Measurements from ENCODE around the gene BTBD3.

BTBD3 gene

GRCh38 chr20:11918391-11918845 is 725 bp downstream of the BTBD3 start:
- no peak for FAIRE-seq

- no peak for FAIRE-seq
Observed at GRCh38 chr20:11918981-11919380, 1.3 kb downstream of the BTBD3 start.

- peak; percentile 9 for FAIRE-seq
Observed at GRCh38 chr20:11919581-11919980, 1.9 kb downstream of the BTBD3 start.

DNA sequence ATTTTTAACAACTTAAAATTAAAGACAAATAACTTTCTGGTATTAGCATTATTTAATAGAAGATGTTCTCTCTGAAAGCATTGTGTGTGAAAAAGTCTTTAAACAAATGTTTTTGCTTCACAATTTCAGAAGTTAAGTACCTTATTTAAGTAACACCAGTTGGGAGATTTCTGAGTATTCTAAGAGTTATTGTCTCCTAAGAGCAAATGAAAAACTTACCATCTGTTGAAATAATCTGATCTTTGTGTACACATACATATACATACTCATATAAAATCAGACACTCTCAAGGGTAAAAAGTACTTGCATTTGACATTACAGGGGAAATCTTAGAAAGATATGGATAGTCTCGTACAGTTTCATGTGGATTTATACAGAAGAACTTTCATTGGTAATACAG is 2.4 kb downstream of the BTBD3 start:
- FAIRE-seq = no peak

GRCh38 chr20:11921321-11921720 is 3.6 kb downstream of the BTBD3 start:
- peak; percentile 73 for FAIRE-seq

DNA sequence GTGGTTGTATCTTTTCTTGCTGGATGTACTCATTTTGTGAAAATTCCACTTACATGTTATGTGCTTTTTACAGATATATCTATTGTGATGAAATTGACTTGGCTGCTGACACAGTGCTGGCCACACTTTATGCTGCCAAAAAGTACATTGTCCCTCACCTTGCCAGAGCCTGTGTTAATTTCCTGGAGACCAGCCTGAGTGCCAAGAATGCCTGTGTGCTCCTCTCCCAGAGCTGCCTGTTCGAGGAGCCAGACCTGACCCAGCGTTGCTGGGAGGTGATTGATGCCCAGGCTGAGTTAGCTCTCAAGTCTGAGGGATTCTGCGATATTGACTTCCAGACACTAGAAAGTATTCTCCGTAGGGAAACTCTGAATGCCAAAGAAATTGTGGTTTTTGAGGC is 4.9 kb downstream of the BTBD3 start:
- no peak for FAIRE-seq

GRCh38 chr20:11924923-11925322 is 7.2 kb downstream of the BTBD3 start:
- FAIRE-seq = no peak

DNA sequence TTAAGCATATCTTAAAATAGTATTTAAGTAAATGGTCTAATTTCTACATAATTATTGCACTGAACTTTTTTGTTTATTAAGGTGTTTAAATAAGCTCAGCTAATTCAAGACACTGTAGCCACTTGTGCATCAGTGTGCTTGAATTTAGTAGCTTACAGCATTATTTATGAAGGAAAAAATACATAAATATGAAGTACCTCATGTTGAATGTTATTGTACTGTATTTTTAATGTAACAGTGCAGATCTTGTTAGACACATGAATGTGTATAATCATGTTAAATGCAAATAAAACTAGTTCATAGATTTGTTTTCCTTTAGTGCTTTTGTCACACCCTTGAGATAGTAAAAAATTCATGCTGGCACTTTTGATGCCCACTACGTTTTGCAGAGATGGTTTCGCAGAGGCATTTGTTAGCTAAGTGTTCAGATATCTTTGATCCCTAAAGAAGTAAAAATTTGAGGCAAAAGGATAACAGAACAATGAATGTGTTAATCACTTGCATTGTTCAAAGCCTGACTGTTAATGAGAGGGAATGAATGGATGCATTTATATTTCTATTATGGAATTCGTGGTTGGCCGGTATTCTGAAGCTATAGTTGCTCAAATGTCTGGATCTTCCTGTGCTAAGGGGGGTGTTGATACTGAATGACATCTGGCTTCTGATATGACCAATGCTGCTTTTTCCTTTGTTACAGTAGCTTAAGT is 8.8 kb downstream of the BTBD3 start:
- FAIRE-seq = no peak

DNA sequence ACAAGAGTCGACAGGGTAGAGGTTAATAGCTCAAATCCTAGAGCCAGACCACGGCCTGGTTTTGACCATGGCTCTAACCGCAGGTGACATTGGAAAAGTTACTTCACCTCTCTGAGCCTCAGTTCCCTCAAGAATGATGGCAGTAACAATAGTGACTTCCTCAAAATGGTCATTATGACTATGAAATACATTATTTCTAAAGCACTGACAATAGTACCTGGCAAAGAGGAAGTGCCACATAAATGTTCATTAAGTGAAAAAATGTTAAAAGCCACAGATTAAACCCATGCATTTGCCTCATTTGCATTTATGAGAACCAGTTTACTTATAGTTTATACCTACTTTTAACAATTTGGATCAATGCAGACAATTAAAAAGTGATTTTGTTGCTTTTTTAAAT is 12.3 kb downstream of the BTBD3 start:
- FAIRE-seq = no peak

DNA sequence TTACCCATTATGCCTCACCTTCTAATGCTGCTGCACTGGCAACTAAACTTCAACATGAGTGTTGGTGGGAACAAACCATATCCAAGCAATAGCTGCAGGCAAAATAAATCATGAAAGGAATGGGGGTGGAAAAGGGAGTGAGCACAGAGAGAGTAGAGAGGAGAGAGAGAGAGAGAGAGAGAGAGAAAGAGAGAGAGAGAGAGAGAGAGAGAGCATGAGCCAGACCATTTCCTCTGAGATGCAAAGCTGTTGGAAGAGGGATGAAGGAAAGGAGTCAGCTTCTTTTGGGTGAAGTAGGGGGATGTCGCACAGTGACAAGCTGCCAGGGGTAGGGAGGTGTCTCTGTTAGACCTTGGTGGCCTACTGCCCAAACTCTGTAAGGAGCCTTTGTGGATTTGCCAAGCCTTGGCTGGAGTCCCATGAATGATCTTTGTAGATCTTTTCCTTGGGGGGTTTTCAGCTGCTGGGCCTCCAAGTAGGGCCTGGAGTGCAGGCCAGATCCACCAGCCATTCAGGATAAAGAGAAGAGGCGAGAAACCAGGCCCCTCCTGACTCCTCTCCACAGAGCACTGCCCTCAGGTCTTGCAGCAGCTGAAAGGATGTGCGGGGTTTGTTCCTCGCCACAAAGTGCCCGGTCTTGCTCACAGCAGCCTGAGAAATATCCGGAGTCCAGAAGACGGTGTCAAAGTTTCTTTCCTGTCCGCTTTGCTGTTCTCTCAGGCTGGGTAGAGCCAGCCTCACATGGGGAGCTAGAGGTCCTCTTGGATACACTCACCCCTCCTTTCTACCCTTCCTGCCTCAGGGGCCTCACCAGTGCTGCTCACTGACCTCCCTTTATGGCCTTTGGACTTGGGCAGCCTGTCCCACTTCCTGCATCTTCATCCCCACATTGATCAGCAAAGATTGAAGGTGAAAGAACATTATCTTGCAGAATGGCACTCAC is 17.8 kb downstream of the BTBD3 start:
- FAIRE-seq = no peak

DNA sequence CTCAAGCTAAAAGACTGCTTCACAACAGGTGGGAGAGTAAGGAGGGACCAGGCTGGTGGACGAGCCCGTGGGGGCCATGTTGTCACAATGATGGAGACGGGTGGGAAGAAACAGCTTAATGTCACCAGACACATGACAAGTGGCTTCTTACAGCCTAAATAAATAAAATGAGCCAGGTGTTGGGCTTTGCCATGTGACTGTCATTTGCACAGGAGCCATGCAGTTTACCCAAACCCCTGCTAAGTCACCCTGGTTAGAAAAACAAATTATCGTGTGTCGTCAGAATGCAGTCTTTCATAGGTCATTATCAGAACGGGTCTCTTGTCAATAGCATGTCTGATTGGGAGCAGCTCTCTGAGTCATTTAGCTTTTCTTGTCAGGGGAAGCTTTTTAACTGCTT is 18.5 kb downstream of the BTBD3 start:
- peak; percentile 96 for FAIRE-seq

DNA sequence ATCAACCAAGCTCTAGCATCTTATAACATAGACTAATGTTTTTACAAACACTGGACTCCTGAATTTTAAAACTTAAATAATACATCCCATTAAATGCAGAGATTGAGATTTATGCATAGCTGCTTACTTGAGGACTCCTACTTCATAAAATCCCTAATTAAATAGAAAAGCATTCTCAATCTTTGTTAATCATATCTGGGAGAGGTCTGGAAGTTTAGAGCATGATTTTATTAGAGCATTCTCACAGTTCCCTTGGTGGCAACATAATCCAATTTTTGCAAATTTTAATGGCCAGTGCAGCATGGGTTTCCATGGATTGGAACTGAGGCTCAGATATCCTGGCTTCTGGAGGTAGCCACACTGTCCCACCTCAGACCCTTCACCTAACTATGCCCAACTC is 19.5 kb downstream of the BTBD3 start:
- peak; percentile 49 for FAIRE-seq

DNA sequence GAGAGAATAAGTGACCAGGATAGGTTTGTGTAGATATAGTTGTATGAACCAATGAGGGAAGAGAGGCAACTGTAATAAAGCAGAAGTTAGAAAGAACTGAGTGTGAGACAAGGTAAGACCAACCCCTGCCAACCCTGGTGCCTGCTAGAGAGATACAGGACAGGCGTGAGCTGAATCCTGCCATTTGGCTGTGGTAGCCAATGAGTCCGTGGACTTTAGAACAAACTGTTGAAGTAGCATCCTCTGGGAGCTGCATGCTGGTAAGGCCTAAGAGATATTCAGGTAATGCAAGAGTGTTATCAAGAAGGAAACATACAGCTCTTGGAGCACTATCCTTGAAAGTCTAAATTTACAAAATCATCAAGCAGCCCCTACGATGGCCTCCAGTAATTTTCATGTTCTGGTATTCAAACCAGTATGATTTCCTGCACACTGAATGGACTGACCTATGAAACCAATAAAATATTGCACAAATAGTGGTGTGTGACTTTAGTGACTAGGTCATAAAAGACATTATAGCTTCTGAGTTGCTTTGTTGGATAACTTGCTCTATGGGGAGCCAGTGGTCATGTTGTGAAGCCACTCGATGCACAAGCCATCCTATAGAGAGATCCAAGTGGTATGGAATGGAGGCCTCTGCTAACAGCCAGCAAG is 24.0 kb downstream of the BTBD3 start:
- no peak for FAIRE-seq

DNA sequence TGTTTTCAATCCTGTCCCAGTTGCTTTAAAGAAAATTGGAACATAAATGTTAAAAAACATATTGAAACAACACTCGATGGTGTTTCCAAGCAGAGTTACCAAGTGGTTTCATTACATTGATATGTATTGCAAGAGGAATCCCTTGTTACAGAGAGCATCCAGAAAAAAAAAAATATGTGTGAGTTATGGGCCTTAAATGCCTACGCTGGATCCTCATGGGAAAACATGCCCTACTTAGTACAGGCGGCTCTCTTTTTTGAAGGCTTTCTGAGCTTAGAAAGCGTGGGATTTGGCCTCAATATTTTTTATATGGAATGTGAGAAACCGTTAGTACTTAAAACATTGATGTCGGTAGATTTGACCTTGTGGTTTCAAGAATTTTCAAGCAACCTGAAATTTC is 26.1 kb downstream of the BTBD3 start:
- no peak for FAIRE-seq

- no peak for FAIRE-seq
Observed at GRCh38 chr20:11948806-11949205, 31.1 kb downstream of the BTBD3 start.

- no peak for FAIRE-seq
Observed at GRCh38 chr20:11949711-11950110, 32.0 kb downstream of the BTBD3 start.

DNA sequence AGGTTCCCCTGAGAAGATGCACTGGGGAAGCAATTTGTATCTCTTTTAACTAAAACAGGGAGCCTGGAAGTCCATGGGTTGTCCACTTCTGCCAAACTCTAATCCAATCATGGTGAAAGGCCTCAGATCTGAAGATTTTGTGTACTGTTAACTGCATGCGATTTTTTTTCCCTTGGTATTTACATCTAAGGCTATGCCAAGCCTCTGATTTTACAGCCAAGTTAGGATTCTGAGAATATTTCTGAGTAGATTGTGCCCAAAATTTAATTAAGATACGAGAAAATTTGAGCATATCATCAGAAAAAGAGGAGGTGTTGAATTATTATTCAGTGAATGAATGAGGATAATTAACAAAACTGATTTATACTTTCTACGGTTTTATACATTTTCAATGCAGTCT is 34.0 kb downstream of the BTBD3 start:
- FAIRE-seq = peak; percentile 33

- no peak for FAIRE-seq
Observed at GRCh38 chr20:11952639-11953038, 34.9 kb downstream of the BTBD3 start.

- no peak for FAIRE-seq
Observed at GRCh38 chr20:11957911-11958310, 40.2 kb downstream of the BTBD3 start.

GRCh38 chr20:11958855-11959254 is 41.2 kb downstream of the BTBD3 start:
- no peak for FAIRE-seq

DNA sequence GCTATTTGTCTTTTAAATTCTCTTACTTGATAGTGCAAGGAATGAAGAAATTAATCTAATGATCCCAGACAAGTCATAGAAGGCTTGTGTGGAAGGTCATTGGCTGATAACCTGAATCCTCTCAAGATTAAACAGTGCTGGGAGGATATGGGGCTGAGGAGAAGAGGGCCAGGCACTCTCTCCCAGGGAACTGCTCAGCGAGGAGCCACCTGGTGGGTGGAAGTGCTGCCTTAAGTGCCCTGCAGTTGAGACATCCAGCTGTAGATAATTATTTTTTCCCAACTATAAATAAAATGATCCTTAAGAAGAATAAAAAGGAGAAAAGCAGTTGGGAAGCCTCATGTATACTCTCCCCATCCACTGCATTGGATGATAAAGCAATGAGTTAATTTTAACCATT is 47.9 kb downstream of the BTBD3 start:
- no peak for FAIRE-seq

- FAIRE-seq = no peak
Observed at GRCh38 chr20:11966186-11966585, 48.5 kb downstream of the BTBD3 start.

- FAIRE-seq = no peak
Observed at GRCh38 chr20:11970243-11970836, 52.6 kb downstream of the BTBD3 start.

Measured in islet of Langerhans (tissue), 1 donor.